SK-N-SH treated with all-trans-retinoic acid at 6 μM for 48 hours (cell line): ENCODE data around the gene COL23A1.

Experiments used
- ATAC-seq: fragments of 200-7000 bp; cut with Tn5 transposase; 3 replicates; pipeline ENCODE4 v1.9.1; 2020; ENCODE audit warnings: mild to moderate bottlenecking, moderate library complexity
- BACH2 ChIP-seq: fragments of 250-450 bp; sonication (Bioruptor Pico); IDR thresholded peaks from 2 replicates; pipeline ENCODE4 v1.9.0; 2021; ENCODE audit warnings: mild to moderate bottlenecking, borderline replicate concordance
- CSDC2 ChIP-seq: fragments of 250-450 bp; sonication (Bioruptor Pico); IDR thresholded peaks from 2 replicates; pipeline ENCODE4 v1.5.0; 2020; ENCODE audit warnings: mild to moderate bottlenecking, moderate library complexity
- ESRRG ChIP-seq: fragments of 250-450 bp; sonication (Bioruptor Pico); IDR thresholded peaks from 2 replicates; pipeline ENCODE4 v1.6.1; 2021; ENCODE audit warnings: mild to moderate bottlenecking
- GLIS3 ChIP-seq: fragments of 250-450 bp; sonication (Bioruptor Pico); IDR thresholded peaks from 2 replicates; pipeline ENCODE4 v1.5.0; 2020; ENCODE audit warnings: mild to moderate bottlenecking, moderate library complexity
- ISL1 ChIP-seq: fragments of 250-450 bp; sonication (Bioruptor Pico); IDR thresholded peaks from 2 replicates; pipeline ENCODE4 v2.1.2; 2022; ENCODE audit warnings: mild to moderate bottlenecking, moderate library complexity
- OSR1 ChIP-seq: fragments of 250-450 bp; sonication (Bioruptor Pico); IDR thresholded peaks from 2 replicates; pipeline ENCODE4 v1.8.0; 2022; ENCODE audit warnings: moderate library complexity, mild to moderate bottlenecking, inconsistent platforms
- PPARA ChIP-seq: fragments of 250-450 bp; sonication (Bioruptor Pico); IDR thresholded peaks from 2 replicates; pipeline ENCODE4 v1.5.0; 2020; ENCODE audit warnings: mild to moderate bottlenecking, borderline replicate concordance
- RARB ChIP-seq: fragments of 250-450 bp; sonication (Bioruptor Pico); IDR thresholded peaks from 2 replicates; pipeline ENCODE4 v1.8.0; 2021; ENCODE audit warnings: mild to moderate bottlenecking, moderate library complexity
- SNAI2 ChIP-seq: fragments of 250-450 bp; sonication (Bioruptor Pico); IDR thresholded peaks from 2 replicates; pipeline ENCODE4 v1.5.0; 2020; ENCODE audit warnings: mild to moderate bottlenecking, moderate library complexity
- TCF4 ChIP-seq: fragments of 250-450 bp; sonication (Bioruptor Pico); IDR thresholded peaks from 2 replicates; pipeline ENCODE4 v1.8.0; 2021; ENCODE audit warnings: mild to moderate bottlenecking, moderate library complexity, borderline replicate concordance
- TOX ChIP-seq: fragments of 250-450 bp; sonication (Bioruptor Pico); IDR thresholded peaks from 2 replicates; pipeline ENCODE4 v1.8.0; 2021; ENCODE audit warnings: mild to moderate bottlenecking, moderate library complexity, borderline replicate concordance
- ZC3H10 ChIP-seq: fragments of 250-450 bp; sonication (Bioruptor Pico); IDR thresholded peaks from 2 replicates; pipeline ENCODE4 v1.5.1; 2021; ENCODE audit warnings: mild to moderate bottlenecking, moderate library complexity
- ZFP3 ChIP-seq: fragments of 250-450 bp; sonication (Bioruptor Pico); IDR thresholded peaks from 2 replicates; pipeline ENCODE4 v1.5.0; 2020; ENCODE audit warnings: mild to moderate bottlenecking, moderate library complexity
- ZNF565 ChIP-seq: fragments of 450-650 bp; formaldehyde crosslinking; conservative IDR thresholded peaks from 2 replicates; pipeline ENCODE4 v1.5.0; 2020; ENCODE audit warnings: low read depth, mild to moderate bottlenecking, moderate library complexity
- ZNF70 ChIP-seq: fragments of 450-650 bp; formaldehyde crosslinking; IDR thresholded peaks from 2 replicates; pipeline ENCODE4 v1.5.0; 2020; ENCODE audit warnings: mild to moderate bottlenecking, moderate library complexity
- ZNF8 ChIP-seq: fragments of 450-650 bp; formaldehyde crosslinking; IDR thresholded peaks from 2 replicates; pipeline ENCODE4 v1.5.0; 2020; ENCODE audit warnings: mild to moderate bottlenecking, moderate library complexity
- TF ChIP-seq, protein P1 (sequence below): fragments of 250-450 bp; sonication (Bioruptor Pico); IDR thresholded peaks from 2 replicates; pipeline ENCODE4 v1.8.0; 2020; ENCODE audit warnings: mild to moderate bottlenecking, moderate library complexity, borderline replicate concordance
- TF ChIP-seq, protein P2 (sequence below): fragments of 250-450 bp; sonication (Bioruptor Pico); IDR thresholded peaks from 2 replicates; pipeline ENCODE4 v1.5.1; 2021; ENCODE audit warnings: mild to moderate bottlenecking, moderate library complexity
- TF ChIP-seq, protein P3 (sequence below): fragments of 250-450 bp; sonication (Bioruptor Pico); IDR thresholded peaks from 2 replicates; pipeline ENCODE4 v1.5.0; 2020; ENCODE audit warnings: mild to moderate bottlenecking, moderate library complexity
- TF ChIP-seq, protein P4 (sequence below): fragments of 250-450 bp; sonication (Bioruptor Pico); IDR thresholded peaks from 2 replicates; pipeline ENCODE4 v1.5.1; 2020; ENCODE audit warnings: low read depth, mild to moderate bottlenecking, moderate library complexity

Gene COL23A1

DNA sequence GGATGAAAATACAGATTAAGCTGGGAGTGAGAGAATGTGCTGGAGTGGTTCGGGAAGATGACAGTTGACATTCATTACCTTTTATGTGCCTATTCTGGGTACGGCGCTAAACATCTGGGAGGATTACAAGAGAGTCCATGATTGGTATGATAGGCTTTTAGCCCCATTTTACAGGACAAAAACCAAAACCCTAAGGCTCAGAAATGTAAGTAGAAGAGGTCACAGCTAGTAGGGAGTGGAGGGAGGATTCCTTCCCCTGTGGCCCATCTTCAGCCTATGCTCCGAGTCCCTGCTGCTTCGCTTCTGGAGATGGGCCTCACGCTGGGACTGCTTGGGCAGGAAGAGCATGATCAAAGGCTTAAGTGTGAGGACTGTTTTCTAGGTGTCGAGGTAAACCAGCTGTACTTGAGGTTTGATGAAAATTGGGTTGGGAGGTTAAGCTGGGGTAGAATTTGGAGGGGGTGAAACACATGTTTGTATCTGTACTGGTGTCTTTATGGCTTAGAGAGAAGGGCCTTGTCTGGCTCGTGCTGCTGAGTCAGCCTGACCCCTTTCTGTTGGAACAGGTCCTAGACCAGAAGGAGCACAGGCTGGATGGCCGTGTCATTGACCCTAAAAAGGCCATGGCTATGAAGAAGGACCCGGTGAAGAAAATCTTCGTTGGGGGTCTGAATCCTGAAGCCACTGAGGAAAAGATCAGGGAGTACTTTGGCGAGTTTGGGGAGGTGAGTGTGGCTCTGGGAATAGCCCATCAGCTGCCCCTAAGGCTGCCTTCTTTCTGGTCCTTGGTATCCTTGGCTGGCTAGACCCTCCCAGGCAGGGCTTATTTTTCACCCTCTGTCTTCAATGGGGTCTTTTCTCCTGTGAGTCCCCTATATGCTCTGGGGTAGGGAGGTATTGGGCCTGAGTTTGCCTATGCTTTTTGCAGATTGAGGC, 383.8 kb downstream of the COL23A1 start (continued):
- TF ChIP-seq OSR1 (CRISPR knock-in tag): no peak
- TF ChIP-seq, all 23 proteins: peak for 0

DNA sequence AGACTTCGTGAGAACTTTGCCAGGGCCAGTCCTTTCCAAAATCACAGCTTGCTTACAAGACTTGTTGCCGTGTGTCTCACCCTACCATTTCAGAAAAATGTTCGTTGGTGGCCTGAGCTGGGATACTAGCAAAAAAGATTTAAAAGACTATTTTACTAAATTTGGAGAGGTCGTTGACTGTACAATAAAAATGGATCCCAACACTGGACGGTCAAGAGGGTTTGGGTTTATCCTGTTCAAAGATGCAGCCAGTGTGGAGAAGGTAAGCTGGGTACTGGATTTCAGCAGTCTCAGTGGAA, 384.5 kb downstream of the COL23A1 start:
- TF ChIP-seq ZNF8 (CRISPR knock-in tag) (no peak), ZNF70 (no peak)
- TF ChIP-seq, protein P1, sequence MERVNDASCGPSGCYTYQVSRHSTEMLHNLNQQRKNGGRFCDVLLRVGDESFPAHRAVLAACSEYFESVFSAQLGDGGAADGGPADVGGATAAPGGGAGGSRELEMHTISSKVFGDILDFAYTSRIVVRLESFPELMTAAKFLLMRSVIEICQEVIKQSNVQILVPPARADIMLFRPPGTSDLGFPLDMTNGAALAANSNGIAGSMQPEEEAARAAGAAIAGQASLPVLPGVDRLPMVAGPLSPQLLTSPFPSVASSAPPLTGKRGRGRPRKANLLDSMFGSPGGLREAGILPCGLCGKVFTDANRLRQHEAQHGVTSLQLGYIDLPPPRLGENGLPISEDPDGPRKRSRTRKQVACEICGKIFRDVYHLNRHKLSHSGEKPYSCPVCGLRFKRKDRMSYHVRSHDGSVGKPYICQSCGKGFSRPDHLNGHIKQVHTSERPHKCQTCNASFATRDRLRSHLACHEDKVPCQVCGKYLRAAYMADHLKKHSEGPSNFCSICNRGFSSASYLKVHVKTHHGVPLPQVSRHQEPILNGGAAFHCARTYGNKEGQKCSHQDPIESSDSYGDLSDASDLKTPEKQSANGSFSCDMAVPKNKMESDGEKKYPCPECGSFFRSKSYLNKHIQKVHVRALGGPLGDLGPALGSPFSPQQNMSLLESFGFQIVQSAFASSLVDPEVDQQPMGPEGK: no peak
- ATAC-seq: no peak

DNA sequence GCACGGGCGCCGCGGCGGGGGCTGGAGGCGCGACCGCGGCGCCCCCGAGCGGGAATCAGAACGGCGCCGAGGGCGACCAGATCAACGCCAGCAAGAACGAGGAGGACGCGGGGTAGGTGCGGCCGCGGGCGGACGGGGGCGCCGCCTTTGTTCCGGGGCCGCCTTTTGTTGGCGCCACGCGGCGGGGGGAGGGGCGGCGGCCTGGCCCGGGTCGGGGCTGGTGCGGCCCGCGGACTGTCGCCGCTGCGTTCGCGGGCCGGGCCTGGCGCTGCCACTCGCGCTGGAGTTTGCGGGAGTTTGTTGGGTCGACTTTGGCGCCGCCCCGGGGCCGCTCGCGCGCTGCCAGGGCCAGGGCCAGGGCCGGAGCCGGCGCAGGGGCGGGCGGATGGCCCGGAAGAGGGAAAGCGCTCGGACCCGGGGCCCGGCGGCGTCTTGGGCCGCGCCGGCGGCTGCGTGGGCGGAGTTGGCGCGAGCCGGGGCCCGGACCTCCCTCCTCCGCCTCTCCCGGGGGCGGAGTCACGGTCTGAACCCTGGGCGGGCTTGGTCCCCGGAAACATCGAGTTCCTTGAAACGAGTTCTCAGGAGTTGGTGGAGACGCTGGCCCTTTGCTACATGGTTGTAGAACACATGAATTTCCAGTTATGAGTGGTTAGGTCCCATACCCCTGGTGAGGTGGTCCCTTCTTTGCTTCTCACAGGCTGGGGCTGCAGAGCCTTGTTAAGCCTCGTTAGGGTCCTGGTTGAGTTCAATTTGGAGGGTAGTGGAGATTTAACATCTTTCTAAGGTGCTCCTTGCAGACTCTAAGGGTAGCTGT, 385.1 kb downstream of the COL23A1 start:
- ATAC-seq: peak; percentile 65
- TF ChIP-seq RARB (CRISPR knock-in tag) (no peak), ISL1 (CRISPR knock-in tag) (no peak), ZC3H10 (no peak), PPARA (CRISPR knock-in tag) (no peak), SNAI2 (CRISPR knock-in tag) (no peak), ZNF70 (no peak), BACH2 (CRISPR knock-in tag) (no peak), OSR1 (CRISPR knock-in tag) (no peak), ESRRG (CRISPR knock-in tag) (no peak), ZNF8 (CRISPR knock-in tag) (no peak), GLIS3 (CRISPR knock-in tag) (no peak), CSDC2 (CRISPR knock-in tag) (no peak), TOX (CRISPR knock-in tag) (no peak), ZNF565 (no peak), TCF4 (CRISPR knock-in tag) (no peak)
- TF ChIP-seq, protein P2, sequence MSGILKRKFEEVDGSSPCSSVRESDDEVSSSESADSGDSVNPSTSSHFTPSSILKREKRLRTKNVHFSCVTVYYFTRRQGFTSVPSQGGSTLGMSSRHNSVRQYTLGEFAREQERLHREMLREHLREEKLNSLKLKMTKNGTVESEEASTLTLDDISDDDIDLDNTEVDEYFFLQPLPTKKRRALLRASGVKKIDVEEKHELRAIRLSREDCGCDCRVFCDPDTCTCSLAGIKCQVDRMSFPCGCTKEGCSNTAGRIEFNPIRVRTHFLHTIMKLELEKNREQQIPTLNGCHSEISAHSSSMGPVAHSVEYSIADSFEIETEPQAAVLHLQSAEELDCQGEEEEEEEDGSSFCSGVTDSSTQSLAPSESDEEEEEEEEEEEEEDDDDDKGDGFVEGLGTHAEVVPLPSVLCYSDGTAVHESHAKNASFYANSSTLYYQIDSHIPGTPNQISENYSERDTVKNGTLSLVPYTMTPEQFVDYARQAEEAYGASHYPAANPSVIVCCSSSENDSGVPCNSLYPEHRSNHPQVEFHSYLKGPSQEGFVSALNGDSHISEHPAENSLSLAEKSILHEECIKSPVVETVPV: no peak
- TF ChIP-seq, protein P3, sequence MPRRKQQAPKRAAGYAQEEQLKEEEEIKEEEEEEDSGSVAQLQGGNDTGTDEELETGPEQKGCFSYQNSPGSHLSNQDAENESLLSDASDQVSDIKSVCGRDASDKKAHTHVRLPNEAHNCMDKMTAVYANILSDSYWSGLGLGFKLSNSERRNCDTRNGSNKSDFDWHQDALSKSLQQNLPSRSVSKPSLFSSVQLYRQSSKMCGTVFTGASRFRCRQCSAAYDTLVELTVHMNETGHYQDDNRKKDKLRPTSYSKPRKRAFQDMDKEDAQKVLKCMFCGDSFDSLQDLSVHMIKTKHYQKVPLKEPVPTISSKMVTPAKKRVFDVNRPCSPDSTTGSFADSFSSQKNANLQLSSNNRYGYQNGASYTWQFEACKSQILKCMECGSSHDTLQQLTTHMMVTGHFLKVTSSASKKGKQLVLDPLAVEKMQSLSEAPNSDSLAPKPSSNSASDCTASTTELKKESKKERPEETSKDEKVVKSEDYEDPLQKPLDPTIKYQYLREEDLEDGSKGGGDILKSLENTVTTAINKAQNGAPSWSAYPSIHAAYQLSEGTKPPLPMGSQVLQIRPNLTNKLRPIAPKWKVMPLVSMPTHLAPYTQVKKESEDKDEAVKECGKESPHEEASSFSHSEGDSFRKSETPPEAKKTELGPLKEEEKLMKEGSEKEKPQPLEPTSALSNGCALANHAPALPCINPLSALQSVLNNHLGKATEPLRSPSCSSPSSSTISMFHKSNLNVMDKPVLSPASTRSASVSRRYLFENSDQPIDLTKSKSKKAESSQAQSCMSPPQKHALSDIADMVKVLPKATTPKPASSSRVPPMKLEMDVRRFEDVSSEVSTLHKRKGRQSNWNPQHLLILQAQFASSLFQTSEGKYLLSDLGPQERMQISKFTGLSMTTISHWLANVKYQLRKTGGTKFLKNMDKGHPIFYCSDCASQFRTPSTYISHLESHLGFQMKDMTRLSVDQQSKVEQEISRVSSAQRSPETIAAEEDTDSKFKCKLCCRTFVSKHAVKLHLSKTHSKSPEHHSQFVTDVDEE: no peak
- TF ChIP-seq, protein P4, sequence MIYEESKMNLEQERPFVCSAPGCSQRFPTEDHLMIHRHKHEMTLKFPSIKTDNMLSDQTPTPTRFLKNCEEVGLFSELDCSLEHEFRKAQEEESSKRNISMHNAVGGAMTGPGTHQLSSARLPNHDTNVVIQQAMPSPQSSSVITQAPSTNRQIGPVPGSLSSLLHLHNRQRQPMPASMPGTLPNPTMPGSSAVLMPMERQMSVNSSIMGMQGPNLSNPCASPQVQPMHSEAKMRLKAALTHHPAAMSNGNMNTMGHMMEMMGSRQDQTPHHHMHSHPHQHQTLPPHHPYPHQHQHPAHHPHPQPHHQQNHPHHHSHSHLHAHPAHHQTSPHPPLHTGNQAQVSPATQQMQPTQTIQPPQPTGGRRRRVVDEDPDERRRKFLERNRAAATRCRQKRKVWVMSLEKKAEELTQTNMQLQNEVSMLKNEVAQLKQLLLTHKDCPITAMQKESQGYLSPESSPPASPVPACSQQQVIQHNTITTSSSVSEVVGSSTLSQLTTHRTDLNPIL (CRISPR knock-in tag): no peak
- TF ChIP-seq, all 23 proteins: peak for 0

DNA sequence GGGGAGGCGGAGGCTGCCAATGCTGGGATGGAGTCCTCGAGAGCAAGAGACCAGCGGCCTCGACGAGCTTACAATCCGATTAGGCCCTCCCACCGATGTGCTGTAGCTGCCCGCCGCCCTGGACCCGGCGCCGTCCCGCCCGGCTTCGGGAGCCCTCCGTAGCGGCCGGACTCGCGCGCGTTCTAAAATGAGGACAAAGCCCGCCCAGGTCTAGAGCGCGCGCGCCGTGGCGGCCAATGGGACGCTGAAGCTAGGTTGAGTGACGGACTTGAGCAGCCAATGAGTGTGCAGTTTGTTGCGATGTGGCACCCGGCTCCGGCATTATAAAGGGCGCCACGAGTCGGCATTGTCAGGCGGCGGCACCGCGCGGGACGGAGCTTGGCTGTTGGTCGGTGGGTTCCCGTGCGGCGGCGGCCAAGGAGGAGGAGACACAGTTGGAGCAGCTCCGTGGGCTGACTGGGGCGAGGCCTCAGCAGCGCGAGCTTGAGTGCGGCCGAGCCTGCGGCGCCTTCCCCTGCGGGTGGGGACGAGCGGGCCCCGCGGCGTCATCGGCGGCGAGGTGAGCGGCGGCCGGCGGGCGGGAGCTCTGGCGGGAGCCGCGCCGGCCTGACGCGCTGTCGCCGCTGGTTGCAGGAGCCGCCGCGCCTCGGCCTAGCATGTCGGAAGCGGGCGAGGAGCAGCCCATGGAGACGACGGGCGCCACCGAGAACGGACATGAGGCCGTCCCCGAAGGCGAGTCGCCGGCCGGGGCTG, 385.8 kb downstream of the COL23A1 start, which contains the start of gene HNRNPAB:
TSS of gene HNRNPAB (plus strand) at position 352 of the 753 bp plus-strand sequence. CDS start at position 657, 305 bp downstream.
- peak; percentile 89 for ATAC-seq
- TF ChIP-seq SNAI2 (CRISPR knock-in tag): no peak
- TF ChIP-seq BACH2 (CRISPR knock-in tag): no peak
- TF ChIP-seq CSDC2 (CRISPR knock-in tag): no peak
- peak; percentile 65; the same call in 1 of the 2 replicates for TF ChIP-seq ZFP3
- no peak for TF ChIP-seq ZNF70
- no peak for TF ChIP-seq ZNF565
- TF ChIP-seq, protein P3: peak; percentile 21; the same call in 1 of the 2 replicates
- TF ChIP-seq OSR1 (CRISPR knock-in tag): no peak
